Astrocyte (in vitro differentiated cells and primary cell): Measurements from ENCODE around the gene LBR.
"Not testable (repeated sequence)": the region's sequence is repeated elsewhere in the genome, so short reads cannot be mapped to it uniquely, and the experiment has no call there.

ENCODE experiments used
- CTCF ChIP-seq: IDR thresholded peaks from 2 replicates; pipeline ENCODE4 v1.5.1; 2011; ENCODE audit warnings: low read depth, mild to moderate bottlenecking, inconsistent platforms, low read length, moderate library complexity; ENCODE audit not compliant: insufficient read depth
- EZH2 ChIP-seq: IDR thresholded peaks from 2 replicates; pipeline ENCODE4 v1.6.1; 2012; ENCODE audit warnings: mild to moderate bottlenecking, low read length, inconsistent platforms; ENCODE audit not compliant: insufficient read depth

DNA sequence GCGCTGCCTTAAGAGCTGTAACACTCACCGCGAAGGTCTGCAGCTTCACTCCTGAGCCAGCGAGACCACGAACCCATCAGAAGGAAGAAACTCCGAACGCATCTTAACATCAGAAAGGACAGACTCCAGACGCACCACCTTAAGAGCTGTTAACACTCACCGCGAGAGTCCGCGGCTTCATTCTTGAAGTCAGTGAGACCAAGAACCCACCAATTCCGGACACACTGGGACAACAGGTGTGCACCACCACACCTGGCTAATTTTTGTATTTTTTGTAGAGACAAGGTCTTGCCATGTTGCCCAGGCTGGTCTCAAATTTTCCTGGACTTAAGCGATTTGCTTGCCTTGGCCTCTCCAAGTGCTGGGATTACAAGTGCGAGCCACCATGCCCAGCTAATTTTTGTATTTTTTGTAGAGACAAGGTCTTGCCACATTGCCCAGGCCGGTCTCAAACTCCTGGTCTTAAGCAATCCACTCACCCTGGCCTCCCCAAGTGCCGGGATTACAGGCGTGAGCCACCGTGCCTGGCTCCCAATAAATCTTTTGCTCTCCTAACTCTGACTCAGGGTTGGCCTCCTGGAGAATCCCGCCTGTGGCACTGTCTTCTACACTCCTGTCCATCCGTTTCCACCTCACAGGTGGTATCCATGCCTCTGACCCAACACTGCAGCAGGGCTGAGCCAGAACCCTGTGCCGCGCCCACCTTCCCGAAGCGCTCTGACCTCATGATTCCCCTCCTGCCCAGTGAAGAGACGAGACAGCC is 46.0 kb upstream of the LBR start:
- TF ChIP-seq CTCF, EZH2: not testable (repeated sequence)
